ENCODE measurements around the gene SUSD1. TPM values are rescaled to one million over a fixed set of nuclear protein-coding genes. Genes with fewer than 3 reads are reported as not detected.
A peak's percentile ranks its signal among the peaks of the same experiment; 100 is the strongest.

The SUSD1 gene
- polyA plus RNA-seq, 1 of the 3 experiments (the other 2 are of a cell fraction) = 8.2 TPM

- 0 out of 2 replicates have a peak overlapping the region, but pooled peaks have one; percentile 11 for H3K9ac ChIP-seq
- no peak for DNase-seq
- no peaks in the 10 kb centered on the region for H3K9me2 ChIP-seq
- TF ChIP-seq YY1 (IDR thresholded peaks at IDR 0.05; ENCODE audit: low read depth) (no peak), TAF1 (IDR thresholded peaks at IDR 0.05; ENCODE audit: borderline replicate concordance, low read depth, low read length) (no peak), CHD2 (IDR thresholded peaks at IDR 0.05; ENCODE audit: low read length, partially characterized antibody) (no peak), NRF1 (IDR thresholded peaks at IDR 0.05; ENCODE audit: low read depth, low read length) (no peak), SMC3 (IDR thresholded peaks at IDR 0.05; ENCODE audit: low read depth, low read length) (no peak), FOSL2 (IDR thresholded peaks at IDR 0.05; ENCODE audit: borderline replicate concordance, low read depth) (no peak), EZH2phosphoT487 (IDR thresholded peaks at IDR 0.05; ENCODE audit: borderline replicate concordance, low read depth) (no peak), EP300 (IDR thresholded peaks at IDR 0.05; ENCODE audit: borderline replicate concordance in 1 of 2, low read depth in 1 of 2, low read length in 1 of 2) (no peak), CTCF (IDR thresholded peaks at IDR 0.05) (no peak)
- TF ChIP-seq, protein P1, sequence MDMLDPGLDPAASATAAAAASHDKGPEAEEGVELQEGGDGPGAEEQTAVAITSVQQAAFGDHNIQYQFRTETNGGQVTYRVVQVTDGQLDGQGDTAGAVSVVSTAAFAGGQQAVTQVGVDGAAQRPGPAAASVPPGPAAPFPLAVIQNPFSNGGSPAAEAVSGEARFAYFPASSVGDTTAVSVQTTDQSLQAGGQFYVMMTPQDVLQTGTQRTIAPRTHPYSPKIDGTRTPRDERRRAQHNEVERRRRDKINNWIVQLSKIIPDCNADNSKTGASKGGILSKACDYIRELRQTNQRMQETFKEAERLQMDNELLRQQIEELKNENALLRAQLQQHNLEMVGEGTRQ (IDR thresholded peaks at IDR 0.05; ENCODE audit: borderline replicate concordance, low read depth, low read length) = no peak
- TF ChIP-seq, protein P2, sequence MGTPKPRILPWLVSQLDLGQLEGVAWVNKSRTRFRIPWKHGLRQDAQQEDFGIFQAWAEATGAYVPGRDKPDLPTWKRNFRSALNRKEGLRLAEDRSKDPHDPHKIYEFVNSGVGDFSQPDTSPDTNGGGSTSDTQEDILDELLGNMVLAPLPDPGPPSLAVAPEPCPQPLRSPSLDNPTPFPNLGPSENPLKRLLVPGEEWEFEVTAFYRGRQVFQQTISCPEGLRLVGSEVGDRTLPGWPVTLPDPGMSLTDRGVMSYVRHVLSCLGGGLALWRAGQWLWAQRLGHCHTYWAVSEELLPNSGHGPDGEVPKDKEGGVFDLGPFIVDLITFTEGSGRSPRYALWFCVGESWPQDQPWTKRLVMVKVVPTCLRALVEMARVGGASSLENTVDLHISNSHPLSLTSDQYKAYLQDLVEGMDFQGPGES (IDR thresholded peaks at IDR 0.05; ENCODE audit: low read depth, low read length) = no peak
- H3K27ac ChIP-seq (ENCODE audit: low read depth in 2 of 2, low read length in 1 of 2) = peak overlapping the region; percentile 12 to 55; a peak in 2 of 4 replicates
- CTCF ChIA-PET = no interaction called here
- no peak overlapping the region for H2AFZ ChIP-seq (ENCODE audit: low read depth)
- no peaks in the 10 kb centered on the region for H3K79me2 ChIP-seq (ENCODE audit: insufficient read depth)
- 92% methylated on average over 9 of the region's 9 CpGs for WGBS (ENCODE audit: low lambda C conversion rate)
- H3K4me1 ChIP-seq (ENCODE audit: control insufficient read depth in 1 of 2, insufficient read depth in 2 of 2, low read depth in 1 of 2, low read length in 1 of 2) = peaks cover 0 to 34% of the 10 kb centered on the region in 2 experiments
- H3F3A ChIP-seq (replicated peaks; ENCODE audit: insufficient read depth) = peaks cover 15% of the 10 kb centered on the region
- no peaks in the 10 kb centered on the region for H3K9me3 ChIP-seq
- peak overlapping the region; percentile 33 for H3K4me2 ChIP-seq
- POLR2A ChIA-PET = no interaction called here
- H3K36me3 ChIP-seq (replicated peaks in 1 of 2; ENCODE audit: control insufficient read depth in 1 of 2, insufficient read depth in 2 of 2, low read length in 1 of 2) = no peaks in the 10 kb centered on the region
- H3K4me3 ChIP-seq (ENCODE audit: low read depth in 2 of 2, low read length in 1 of 2) = no peak overlapping the region
- no peaks in the 10 kb centered on the region for H3K27me3 ChIP-seq (ENCODE audit: insufficient read depth)
- no peaks in the 10 kb centered on the region for H4K20me1 ChIP-seq (ENCODE audit: insufficient read depth)
These were observed 141.6 kb downstream of the SUSD1 start for GRCh38 chr9:112033237-112034215.

Data from SK-N-SH (cell line).